HG03520 (cell line): ENCODE measurements around the gene PSORS1C1.
A peak's percentile ranks its signal among the peaks of the same experiment; 100 is the strongest.
"Not testable (repeated sequence)": the region's sequence is repeated elsewhere in the genome, so short reads cannot be mapped to it uniquely, and the experiment has no call there.

Experiments
- ATAC-seq: cut with Tn5 transposase; IDR thresholded peaks from one replicate; pipeline ENCODE4 v1.9.1; 2021; ENCODE audit warnings: mild to moderate bottlenecking, moderate library complexity; ENCODE audit not compliant: unreplicated experiment

The PSORS1C1 gene

DNA sequence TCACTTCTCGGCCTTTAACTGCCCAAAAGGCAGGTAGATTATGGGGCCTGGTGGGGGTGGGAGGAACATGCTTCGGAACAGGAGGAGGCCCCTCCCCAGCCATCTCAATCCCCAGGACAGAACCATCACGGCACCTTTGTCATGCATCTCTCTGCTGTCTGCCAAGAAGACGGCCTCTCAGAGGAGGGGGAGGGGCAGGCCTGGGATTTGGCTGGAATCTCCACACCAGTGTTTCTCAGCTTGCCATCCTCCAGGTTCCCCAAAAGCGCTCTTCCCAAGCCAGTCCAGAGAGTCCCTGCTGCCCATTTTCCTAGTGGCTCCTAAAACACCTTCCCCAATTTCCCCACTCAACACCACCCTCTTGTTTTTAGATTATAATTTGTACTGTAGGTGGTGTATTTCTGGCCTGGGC, 58.4 kb downstream of the PSORS1C1 start:
- ATAC-seq = no peak

- ATAC-seq = no peak
These were observed 58.8 kb downstream of the PSORS1C1 start for GRCh38 chr6:31173406-31173805.

DNA sequence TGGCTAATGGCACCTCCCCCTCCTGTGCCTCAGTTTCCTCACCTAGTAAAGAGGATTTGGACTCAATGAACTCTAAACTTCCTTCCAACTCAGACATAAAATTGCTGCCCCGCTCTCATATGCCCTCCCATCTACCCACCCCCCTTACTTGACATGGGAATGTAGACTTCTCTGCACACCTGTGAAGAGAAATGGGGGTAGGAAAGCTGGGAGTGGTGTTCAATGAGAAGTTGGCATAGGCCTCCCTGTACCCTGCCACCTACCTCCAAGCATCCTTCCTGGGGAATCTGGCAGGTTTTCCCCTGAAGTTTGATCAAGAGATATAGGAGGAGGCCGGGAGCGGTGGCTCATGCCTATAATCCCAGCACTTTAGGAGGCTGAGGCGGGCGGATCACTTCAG, 59.8 kb downstream of the PSORS1C1 start:
- ATAC-seq = no peak

DNA sequence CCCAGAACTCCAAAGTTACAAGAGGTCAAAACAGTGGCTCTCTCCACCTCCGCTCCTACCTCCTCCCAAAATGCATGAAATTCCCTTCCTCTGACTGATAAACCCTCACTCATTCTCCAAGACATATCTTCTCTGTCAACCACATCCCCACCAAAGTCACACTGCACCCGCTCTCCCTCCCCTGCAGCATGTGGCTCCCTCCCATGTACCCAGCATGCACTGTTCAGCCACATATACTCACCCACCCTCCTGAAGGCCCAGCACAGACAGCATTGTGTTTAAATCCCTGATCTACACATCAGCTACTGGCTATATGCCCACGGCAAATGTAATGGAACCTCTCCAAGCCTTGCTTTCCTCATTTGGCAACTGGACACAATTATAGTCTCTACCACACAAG, 61.4 kb downstream of the PSORS1C1 start:
- ATAC-seq = no peak

DNA sequence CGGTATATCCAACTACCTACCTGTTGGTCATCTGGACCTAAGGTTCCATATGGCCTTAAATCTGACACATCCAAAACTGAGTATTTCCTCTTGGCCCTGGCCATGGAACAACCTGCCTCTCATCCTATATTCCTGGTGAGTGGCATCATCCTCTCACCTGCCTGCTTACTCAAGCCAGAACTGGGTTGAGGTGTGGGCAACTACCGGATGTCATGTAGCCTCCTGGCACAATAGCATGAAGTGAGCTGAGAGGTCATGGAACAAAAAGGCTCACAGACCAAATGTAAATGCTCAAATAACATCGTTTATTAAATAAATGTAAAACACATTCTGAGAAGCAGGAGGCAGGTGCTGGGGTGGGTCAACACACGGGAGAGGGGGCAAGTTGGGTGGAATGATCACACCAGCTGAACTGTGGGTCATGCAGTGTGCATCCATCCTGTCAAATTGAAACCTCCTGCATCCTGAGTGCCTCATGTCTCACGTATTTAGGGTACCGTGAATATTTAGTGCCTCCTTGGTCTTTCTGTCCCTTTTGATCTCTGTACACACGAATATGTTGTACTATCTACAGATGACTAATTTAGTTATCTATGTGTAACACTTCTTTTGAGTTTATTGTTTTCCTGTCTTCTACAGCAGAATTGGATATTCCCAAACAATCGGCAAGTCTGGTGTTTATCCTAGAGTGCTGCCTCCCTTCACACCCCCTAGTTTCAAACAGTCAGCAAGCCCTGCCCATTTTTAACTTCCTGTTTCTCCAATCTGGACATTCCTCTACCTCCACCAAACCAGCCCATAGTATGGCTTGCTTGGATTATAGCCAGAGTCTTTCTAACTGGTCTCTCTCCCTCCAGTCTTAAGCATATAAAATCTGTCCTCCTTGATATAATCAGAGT, 63.8 kb downstream of the PSORS1C1 start:
- no peak for ATAC-seq

DNA sequence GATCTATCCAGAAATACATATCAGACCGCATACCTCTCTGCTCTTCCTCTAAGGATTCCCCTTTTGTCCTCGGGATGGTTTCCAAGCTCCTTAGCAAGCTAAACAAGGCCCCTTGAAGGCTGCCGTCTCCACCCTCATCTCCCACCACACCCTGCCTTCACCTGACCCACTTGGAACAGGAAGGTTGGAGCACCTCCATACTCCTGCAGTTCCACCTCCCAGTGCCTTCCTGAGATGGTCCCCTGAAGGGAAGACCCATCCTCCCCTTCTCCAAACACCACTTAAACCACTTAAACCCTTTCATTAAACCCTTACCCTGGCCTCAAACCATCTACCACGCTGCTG, 64.4 kb downstream of the PSORS1C1 start:
- ATAC-seq = no peak

DNA sequence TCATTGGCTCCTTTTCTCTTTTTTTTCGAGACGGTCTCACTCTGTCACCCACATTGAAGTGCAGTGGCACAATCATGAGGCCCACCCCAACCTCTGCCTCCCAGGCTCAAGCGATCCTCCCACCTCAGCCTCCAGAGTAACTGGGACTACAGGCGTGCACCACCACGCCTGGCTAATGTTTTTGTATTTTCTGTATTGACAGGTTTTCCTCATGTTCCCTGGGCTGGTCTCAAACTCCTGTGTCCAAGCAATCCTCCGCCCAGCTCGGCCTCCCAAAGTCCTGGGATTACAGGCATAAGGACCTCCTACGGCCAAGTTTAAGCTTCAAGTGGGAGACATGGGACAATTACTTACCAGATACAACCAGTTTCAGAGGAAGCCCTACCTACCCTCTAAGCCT, 65.3 kb downstream of the PSORS1C1 start:
- no peak for ATAC-seq

- peak; percentile 88 for ATAC-seq
These were observed 65.9 kb downstream of the PSORS1C1 start for GRCh38 chr6:31180500-31180899.

DNA sequence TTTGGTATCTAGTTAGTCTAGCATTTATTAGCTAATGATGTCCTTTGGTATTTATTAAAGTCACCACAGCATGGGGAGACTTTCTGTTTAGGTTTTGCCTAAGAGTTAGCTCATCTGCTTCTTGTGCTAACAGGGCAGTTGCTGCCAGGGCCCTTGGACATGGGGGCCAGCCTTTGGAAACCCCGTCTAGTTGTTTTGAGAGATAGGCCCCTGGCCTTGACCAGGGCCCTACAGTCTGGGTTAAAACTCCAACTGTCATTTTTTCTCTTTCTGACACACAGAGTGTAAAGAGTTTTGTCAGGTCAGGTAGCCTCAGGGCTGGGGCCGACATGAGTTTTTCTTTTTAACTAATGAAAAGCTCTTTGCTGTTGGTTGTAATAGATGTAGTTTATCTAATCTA, 68.7 kb downstream of the PSORS1C1 start:
- ATAC-seq = not testable (repeated sequence)

DNA sequence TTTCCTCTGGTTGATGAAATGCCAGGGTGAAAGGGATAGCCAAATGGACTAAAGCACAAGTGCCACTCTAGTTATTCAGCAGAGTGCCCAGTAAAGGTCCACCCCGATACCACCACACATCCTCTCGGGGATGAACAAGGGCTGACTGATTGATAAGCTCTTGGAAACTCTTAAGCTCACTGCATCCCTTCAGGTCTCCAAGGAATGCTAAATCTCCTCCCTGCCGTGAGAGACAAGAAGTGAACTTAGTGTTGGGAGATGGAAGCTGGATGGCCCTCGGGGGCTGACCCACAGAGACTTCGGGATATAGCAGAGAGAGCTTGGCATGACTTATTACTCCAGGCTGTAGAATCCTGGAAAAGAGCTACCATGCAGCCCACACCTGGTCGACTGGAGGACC, 69.3 kb downstream of the PSORS1C1 start:
- not testable (repeated sequence) for ATAC-seq

DNA sequence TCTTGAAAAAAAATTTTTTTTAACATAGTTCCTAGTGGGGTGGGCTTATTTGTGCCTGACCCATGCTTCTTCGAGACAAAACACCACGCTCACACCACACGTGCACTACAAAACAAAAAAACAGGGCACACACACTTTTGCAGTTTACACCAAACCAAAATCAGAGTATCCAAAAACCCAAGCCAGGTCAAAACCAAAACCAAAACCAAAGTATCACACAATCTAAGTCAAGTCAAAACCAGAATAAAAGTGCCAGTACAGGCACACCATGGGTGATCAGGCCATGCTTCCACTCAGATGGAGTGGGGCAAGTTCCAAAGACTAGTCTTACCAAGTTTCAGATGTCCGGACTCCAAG, 71.1 kb downstream of the PSORS1C1 start:
- not testable (repeated sequence) for ATAC-seq

DNA sequence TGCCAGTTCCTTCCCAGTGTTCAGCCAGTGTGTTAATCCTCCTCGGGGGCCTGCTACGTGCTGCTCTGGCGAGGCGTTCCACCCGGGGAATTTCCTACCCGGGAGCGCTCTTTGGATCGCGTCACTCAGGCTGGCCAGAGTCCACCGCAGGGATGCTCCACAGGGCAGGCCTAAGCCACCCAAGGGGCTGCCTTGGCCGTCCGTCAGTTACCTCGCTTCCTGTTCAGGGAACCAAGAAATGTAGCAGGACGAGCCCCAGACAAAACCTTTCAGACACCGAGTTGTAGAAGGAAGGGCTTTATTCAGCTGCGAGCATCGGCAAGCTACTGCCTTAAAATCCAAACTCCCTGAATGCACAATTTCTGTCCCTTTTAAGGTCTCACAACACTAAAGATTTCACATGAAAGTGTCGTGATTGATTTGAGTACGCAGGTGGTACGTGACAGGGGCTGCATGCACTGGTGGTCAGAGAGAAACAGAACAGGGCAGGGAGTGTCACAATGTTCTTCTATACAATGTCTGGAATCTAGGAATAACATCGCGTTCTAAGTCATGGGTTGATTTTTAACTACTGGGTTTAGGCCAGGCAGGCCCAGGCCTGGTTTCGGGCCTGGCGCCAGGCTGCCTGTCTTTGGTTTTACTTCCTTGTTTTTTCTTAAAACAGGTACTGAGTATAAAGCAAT, 71.6 kb downstream of the PSORS1C1 start:
- no peak for ATAC-seq

- ATAC-seq = no peak
These were observed 73.2 kb downstream of the PSORS1C1 start for GRCh38 chr6:31187780-31188194.

GRCh38 chr6:31189223-31189622, 74.6 kb downstream of the PSORS1C1 start:
- ATAC-seq = not testable (repeated sequence)
